ENCODE measurements around the gene SLC25A31. TPM values are rescaled to one million over a fixed set of nuclear protein-coding genes. Genes with fewer than 3 reads are reported as not detected.

SLC25A31 gene
- total RNA-seq, 2 experiments from 2014 or later: not detected

Other genes with a start within 250 kb of the SLC25A31 start
- gene INTU, start 97.4 kb upstream of the SLC25A31 start, total RNA-seq: under 1 TPM; 0.19 to 0.48 TPM
- gene HSPA4L, start 51.9 kb downstream of the SLC25A31 start, total RNA-seq: 1 to 10 TPM; 1.9 to 3.0 TPM
- gene PLK4, start 150.5 kb downstream of the SLC25A31 start, total RNA-seq: 10 to 100 TPM; 43.5 to 45.6 TPM
- gene MFSD8, start 234.8 kb downstream of the SLC25A31 start, total RNA-seq: 10 to 100 TPM; 13.0 to 15.3 TPM
- 10 to 100 TPM; 17.3 to 18.9 TPM for gene ABHD18, start 235.0 kb downstream of the SLC25A31 start, total RNA-seq